Testis (tissue), 3 donors: ENCODE measurements around the gene MUS81. TPM values are rescaled to one million over a fixed set of nuclear protein-coding genes. Genes with fewer than 3 reads are reported as not detected.

Experiments
- DNase-seq: peaks from one replicate; pipeline ENCODE4 v3.0.0-alpha.2; 2019
- H3K27ac ChIP-seq, 2 donors: fragments of 200-600 bp; sonication (generic); one replicate each; pipeline ENCODE4 v1.5.1; 2019
- H3K27me3 ChIP-seq: fragments of 200-600 bp; sonication (generic); one replicate; pipeline ENCODE4 v1.5.1; 2019
- H3K36me3 ChIP-seq: fragments of 200-600 bp; sonication (generic); one replicate; pipeline ENCODE4 v1.5.1; 2017; ENCODE audit warnings: low read depth; ENCODE audit errors: missing control alignments
- H3K4me1 ChIP-seq: fragments of 200-600 bp; sonication (generic); one replicate; pipeline ENCODE4 v1.5.1; 2019
- H3K4me3 ChIP-seq, 2 donors: fragments of 200-600 bp; sonication (generic); one replicate each; pipeline ENCODE4 v1.5.1; 2017 to 2019
- H3K9me3 ChIP-seq: fragments of 200-600 bp; sonication (generic); one replicate; pipeline ENCODE4 v1.5.1; 2017
- POLR2A ChIP-seq: fragments of 450-650 bp; IDR thresholded peaks from one replicate; pipeline ENCODE4 v1.6.1; 2017; ENCODE audit warnings: antibody characterized with exemption, mild to moderate bottlenecking, moderate library complexity
- WGBS, 2 donors: methylation state at CpG; one replicate each; pipeline ENCODE4 v1.1.5; 2018; 5-methylcytosine and 5-hydroxymethylcytosine counted together
- intact Hi-C: fragments of 100-400 bp; cut with DNase I; formaldehyde crosslinking; loops from one replicate; pipeline ENCODE4 v1.15.1; 2023; ENCODE audit warnings: low total_unique reads
- polyA plus RNA-seq: library from polyadenylated mRNA; stranded (reverse); fragments of 350-450 nt; fragmentation: Illumina TruSeq; extraction: RNeasy Lipid Tissue Mini Kit (QIAGEN cat#74804); gene quantifications from one replicate; pipeline ENCODE4 v1.2.3, GENCODE V29; 2014; ENCODE audit warnings: low read depth, low replicate concordance; ENCODE audit not compliant: insufficient read depth
- total RNA-seq, 2 donors: library from RNA; depleted of rRNA; stranded (reverse); fragments of >200 nt; gene quantifications; one replicate each; pipeline ENCODE4 v1.2.3, GENCODE V29; 2016
- TF ChIP-seq, protein P1 (sequence below), 3 experiments: fragments of 450-650 bp in 2 of 3; fragments of 200-600 bp in 1 of 3; sonication (generic) in 1 of 3; IDR thresholded peaks; one replicate each; pipeline ENCODE4 v1.5.1; 2016 to 2019; ENCODE audit warnings: antibody characterized with exemption in 3 of 3, mild to moderate bottlenecking in 2 of 3, moderate library complexity in 1 of 3

The MUS81 gene
- total and polyA plus RNA-seq, 3 donors from 2014 or later: 49.9 to 74.0 (median 57.2) TPM

DNA sequence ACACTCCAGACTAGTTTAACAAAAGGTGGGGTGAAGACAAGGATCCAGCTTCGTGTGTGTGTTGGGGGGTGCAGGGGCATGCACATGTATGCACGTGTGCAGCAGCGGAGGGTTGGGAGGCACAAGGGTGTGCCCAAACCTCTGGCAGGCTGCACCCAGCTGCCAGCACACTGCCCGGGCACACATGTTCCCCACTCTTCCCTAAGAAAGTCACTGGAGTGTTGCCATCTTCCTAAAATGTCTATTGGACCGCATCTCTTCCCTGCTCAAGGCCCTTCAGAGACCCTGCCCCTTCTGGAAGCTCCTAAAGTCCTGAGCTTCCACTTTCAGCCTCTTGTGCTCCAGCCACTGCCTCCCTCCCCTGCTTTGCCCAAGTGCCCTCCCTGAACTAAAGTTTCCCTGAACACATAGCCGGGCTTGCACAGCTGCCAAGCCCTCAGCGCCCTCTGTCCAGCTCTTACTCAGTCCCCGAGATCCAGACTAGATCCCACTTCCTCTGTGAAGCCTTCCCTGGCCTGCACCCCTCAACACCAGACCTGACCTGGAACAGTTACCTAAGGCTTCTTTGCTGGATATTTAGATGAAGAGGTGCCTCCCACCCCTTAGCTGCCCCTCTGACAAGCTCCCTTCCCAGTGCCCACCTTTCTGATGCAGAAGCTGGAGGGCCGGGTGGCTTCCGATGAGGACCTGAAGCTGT lies 8.3 kb upstream of the MUS81 start:
- Histone ChIP-seq H3K27ac (no peak overlapping the region), H3K4me3 (no peak overlapping the region), H3K36me3 (no peaks in the 10 kb centered on the region), H3K4me1 (peaks cover 6% of the 10 kb centered on the region), H3K27me3 (no peaks in the 10 kb centered on the region), H3K9me3 (no peaks in the 10 kb centered on the region)
- DNase-seq: no peak
- 93% methylated on average over 9 to 10 of the region's 10 CpGs for WGBS, 2 donors
- no peak for TF ChIP-seq POLR2A
- TF ChIP-seq, protein P1, sequence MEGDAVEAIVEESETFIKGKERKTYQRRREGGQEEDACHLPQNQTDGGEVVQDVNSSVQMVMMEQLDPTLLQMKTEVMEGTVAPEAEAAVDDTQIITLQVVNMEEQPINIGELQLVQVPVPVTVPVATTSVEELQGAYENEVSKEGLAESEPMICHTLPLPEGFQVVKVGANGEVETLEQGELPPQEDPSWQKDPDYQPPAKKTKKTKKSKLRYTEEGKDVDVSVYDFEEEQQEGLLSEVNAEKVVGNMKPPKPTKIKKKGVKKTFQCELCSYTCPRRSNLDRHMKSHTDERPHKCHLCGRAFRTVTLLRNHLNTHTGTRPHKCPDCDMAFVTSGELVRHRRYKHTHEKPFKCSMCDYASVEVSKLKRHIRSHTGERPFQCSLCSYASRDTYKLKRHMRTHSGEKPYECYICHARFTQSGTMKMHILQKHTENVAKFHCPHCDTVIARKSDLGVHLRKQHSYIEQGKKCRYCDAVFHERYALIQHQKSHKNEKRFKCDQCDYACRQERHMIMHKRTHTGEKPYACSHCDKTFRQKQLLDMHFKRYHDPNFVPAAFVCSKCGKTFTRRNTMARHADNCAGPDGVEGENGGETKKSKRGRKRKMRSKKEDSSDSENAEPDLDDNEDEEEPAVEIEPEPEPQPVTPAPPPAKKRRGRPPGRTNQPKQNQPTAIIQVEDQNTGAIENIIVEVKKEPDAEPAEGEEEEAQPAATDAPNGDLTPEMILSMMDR (IDR thresholded peaks at IDR 0.05): no peak
- intact Hi-C loops: no loop called here

DNA sequence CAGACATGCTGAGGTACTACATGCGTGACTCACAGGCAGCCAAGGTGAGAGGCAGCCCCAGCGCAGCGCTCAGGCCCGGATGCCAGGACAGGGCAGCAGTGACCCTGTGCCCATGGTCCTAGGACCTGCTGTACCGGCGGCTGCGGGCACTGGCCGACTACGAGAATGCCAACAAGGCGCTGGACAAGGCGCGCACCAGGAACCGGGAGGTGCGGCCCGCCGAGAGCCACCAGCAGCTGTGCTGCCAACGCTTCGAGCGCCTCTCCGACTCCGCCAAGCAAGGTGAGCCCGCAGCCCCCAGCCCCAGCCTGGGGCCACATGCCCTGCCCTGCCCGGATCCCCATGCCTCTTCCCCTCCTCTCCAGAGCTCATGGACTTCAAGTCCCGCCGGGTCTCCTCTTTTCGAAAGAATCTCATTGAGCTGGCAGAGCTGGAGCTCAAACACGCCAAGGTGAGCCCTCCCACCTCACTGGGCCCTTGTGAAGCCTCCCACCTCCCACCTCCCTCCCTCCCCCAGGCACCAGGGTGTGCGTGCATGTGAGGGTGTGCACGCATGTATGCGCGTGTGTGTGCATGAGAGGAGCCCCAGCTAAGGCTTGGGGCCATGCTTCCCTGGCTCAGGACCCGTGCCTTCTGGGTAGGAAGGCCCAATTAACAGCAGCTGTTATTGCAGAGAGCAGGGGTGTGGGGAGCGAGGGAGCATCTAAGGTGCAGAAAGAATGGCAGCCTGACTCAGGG lies 7.6 kb upstream of the MUS81 start:
- Histone ChIP-seq H3K4me1 (peaks cover 6% of the 10 kb centered on the region), H3K4me3 (no peak overlapping the region), H3K27me3 (no peaks in the 10 kb centered on the region), H3K36me3 (no peaks in the 10 kb centered on the region), H3K9me3 (no peaks in the 10 kb centered on the region), H3K27ac (no peak overlapping the region)
- intact Hi-C loops: no loop called here
- WGBS, 2 donors: 94 to 95% methylated on average over 21 to 33 of the region's 33 CpGs
- DNase-seq: no peak
- no peak for TF ChIP-seq POLR2A
- TF ChIP-seq, protein P1 (IDR thresholded peaks at IDR 0.05): no peak

GRCh38 chr11:65853246-65853979 lies 6.8 kb upstream of the MUS81 start:
- Histone ChIP-seq H3K4me1 (peaks cover 6% of the 10 kb centered on the region), H3K4me3 (no peak overlapping the region), H3K27me3 (no peaks in the 10 kb centered on the region), H3K9me3 (no peaks in the 10 kb centered on the region), H3K36me3 (no peaks in the 10 kb centered on the region), H3K27ac (no peak overlapping the region)
- 84 to 95% methylated on average over 5 to 6 of the region's 6 CpGs for WGBS, 2 donors
- intact Hi-C loops: no loop called here
- DNase-seq: no peak
- no peak for TF ChIP-seq POLR2A
- TF ChIP-seq, protein P1 (IDR thresholded peaks at IDR 0.05): no peak

- TF ChIP-seq, protein P1 (IDR thresholded peaks at IDR 0.05): no peak
- TF ChIP-seq POLR2A: no peak
Observed at GRCh38 chr11:65854161-65854592, 6.1 kb upstream of the MUS81 start.

More at GRCh38 chr11:65854161-65854592, 6.1 kb upstream of the MUS81 start:
- Histone ChIP-seq H3K9me3 (no peaks in the 10 kb centered on the region), H3K4me3 (no peak overlapping the region), H3K4me1 (peaks cover 6% of the 10 kb centered on the region), H3K36me3 (no peaks in the 10 kb centered on the region), H3K27me3 (no peaks in the 10 kb centered on the region), H3K27ac (no peak overlapping the region)
- 90 to 91% methylated on average over 4 of the region's 4 CpGs for WGBS, 2 donors
- intact Hi-C loops: no loop called here
- DNase-seq: no peak
